Body of pancreas (tissue), 4 donors: ENCODE results near the gene ADARB1. TPM values are rescaled to one million over a fixed set of nuclear protein-coding genes. Genes with fewer than 3 reads are reported as not detected.

Source experiments
- ATAC-seq: fragments of 150-250 bp; one replicate; pipeline ENCODE4 v1.9.1; 2016
- DNase-seq, 4 donors: peaks; one replicate each; pipeline ENCODE4 v3.0.0-alpha.2; 2019
- H3K27ac ChIP-seq, 4 donors: fragments of 200-600 bp; sonication (generic); 1 replicate in 3 of 4; 2 replicates in 1 of 4; pipeline versions ENCODE4 v1.5.1 to v1.6.1; 2016 to 2019; ENCODE audit warnings: mild to moderate bottlenecking in 1 of 4, mixed read lengths in 1 of 4, moderate library complexity in 1 of 4
- H3K27me3 ChIP-seq, 2 donors: fragments of 200-600 bp; sonication (generic); one replicate each; pipeline ENCODE4 v1.6.0; 2016; ENCODE audit warnings: mild to moderate bottlenecking in 1 of 2
- H3K36me3 ChIP-seq, 2 donors: fragments of 200-600 bp; sonication (generic); replicated peaks in 1 of 2; 2 replicates each; pipeline ENCODE4 v1.5.1; 2016; ENCODE audit warnings: low read depth in 2 of 2; ENCODE audit not compliant: insufficient read depth in 1 of 2
- H3K4me1 ChIP-seq: fragments of 200-600 bp; sonication (generic); one replicate; pipeline ENCODE4 v1.6.0; 2016
- H3K4me3 ChIP-seq, 2 donors: fragments of 200-600 bp; sonication (generic); 1 replicate in 1 of 2; 2 replicates in 1 of 2; pipeline ENCODE4 v1.5.1; 2016 to 2019
- H3K9me3 ChIP-seq, 3 donors: fragments of 200-600 bp; sonication (generic); 1 replicate in 2 of 3; 2 replicates in 1 of 3; pipeline ENCODE4 v1.5.1; 2016
- POLR2A ChIP-seq, 3 donors: fragments of 450-650 bp; IDR thresholded peaks; one replicate each; pipeline ENCODE4 v1.6.1; 2016; ENCODE audit warnings: antibody characterized with exemption in 3 of 3, mild to moderate bottlenecking in 2 of 3
- WGBS, 2 donors: methylation state at CpG; one replicate each; pipeline ENCODE4 v1.1.5; 2017; 5-methylcytosine and 5-hydroxymethylcytosine counted together
- intact Hi-C: fragments of 100-400 bp; cut with DNase I; formaldehyde crosslinking; loops from one replicate; pipeline ENCODE4 v1.15.1; 2023
- total RNA-seq, 2 donors: library from RNA; depleted of rRNA; stranded (reverse); fragments of >200 nt; gene quantifications; one replicate each; pipeline ENCODE4 v1.1.0, GENCODE V29; 2016
- TF ChIP-seq, protein P1 (sequence below), 7 experiments: fragments of 450-650 bp in 4 of 7; fragments of 200-600 bp in 3 of 7; sonication (generic) in 3 of 7; IDR thresholded peaks; one replicate each; pipeline ENCODE4 v1.5.1; 2016 to 2019; ENCODE audit warnings: antibody characterized with exemption in 7 of 7

The ADARB1 gene
- total RNA-seq, 2 donors from 2014 or later = 11.4 to 11.5 TPM

DNA sequence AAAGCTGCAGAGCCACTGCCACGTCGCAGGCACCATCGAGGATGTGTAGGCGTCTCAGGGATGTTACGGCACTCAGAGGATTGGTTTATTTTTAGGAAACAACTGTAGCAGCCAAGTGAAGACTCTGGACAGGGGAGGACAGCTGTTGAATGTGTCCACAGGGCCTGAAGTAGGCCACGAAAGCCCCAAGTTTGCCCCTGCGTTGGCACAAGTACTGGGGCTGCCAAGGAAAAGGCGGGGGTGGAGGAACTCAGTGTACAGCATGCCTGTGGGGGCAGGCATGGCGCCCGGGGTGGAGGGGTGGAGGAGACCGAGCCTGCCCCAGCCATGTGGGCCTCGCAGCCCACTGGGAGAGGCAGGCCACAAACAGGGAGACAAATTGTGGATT, 89.7 kb downstream of the ADARB1 start:
- intact Hi-C loops = no loop called here
- ATAC-seq = no peak

GRCh38 chr21:45164838-45165237, 90.5 kb downstream of the ADARB1 start:
- H3K27me3 ChIP-seq = no peaks in the 10 kb centered on the region
- 79 to 86% methylated on average over 6 of the region's 6 CpGs for WGBS, 2 donors
- no peak for ATAC-seq
- H3K4me3 ChIP-seq = no peak overlapping the region
- no peak overlapping the region for H3K27ac ChIP-seq
- DNase-seq = no peak
- intact Hi-C loops = no loop called here
- no peaks in the 10 kb centered on the region for H3K9me3 ChIP-seq
- no peak for TF ChIP-seq POLR2A (IDR thresholded peaks at IDR 0.05)
- TF ChIP-seq, protein P1, sequence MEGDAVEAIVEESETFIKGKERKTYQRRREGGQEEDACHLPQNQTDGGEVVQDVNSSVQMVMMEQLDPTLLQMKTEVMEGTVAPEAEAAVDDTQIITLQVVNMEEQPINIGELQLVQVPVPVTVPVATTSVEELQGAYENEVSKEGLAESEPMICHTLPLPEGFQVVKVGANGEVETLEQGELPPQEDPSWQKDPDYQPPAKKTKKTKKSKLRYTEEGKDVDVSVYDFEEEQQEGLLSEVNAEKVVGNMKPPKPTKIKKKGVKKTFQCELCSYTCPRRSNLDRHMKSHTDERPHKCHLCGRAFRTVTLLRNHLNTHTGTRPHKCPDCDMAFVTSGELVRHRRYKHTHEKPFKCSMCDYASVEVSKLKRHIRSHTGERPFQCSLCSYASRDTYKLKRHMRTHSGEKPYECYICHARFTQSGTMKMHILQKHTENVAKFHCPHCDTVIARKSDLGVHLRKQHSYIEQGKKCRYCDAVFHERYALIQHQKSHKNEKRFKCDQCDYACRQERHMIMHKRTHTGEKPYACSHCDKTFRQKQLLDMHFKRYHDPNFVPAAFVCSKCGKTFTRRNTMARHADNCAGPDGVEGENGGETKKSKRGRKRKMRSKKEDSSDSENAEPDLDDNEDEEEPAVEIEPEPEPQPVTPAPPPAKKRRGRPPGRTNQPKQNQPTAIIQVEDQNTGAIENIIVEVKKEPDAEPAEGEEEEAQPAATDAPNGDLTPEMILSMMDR (IDR thresholded peaks at IDR 0.05) = no peak
- no peaks in the 10 kb centered on the region for H3K4me1 ChIP-seq
- H3K36me3 ChIP-seq = no peaks in the 10 kb centered on the region

More for the DNA sequence above, 89.7 kb downstream of the ADARB1 start:
- DNase-seq = no peak
- TF ChIP-seq, protein P1 (IDR thresholded peaks at IDR 0.05) = no peak
- no peak for TF ChIP-seq POLR2A (IDR thresholded peaks at IDR 0.05)
- H3K9me3 ChIP-seq = no peaks in the 10 kb centered on the region
- WGBS, 2 donors = 75 to 84% methylated on average over 11 to 12 of the region's 12 CpGs
- no peak overlapping the region for H3K4me3 ChIP-seq
- H3K36me3 ChIP-seq = no peaks in the 10 kb centered on the region
- H3K27ac ChIP-seq = no peak overlapping the region
- no peaks in the 10 kb centered on the region for H3K27me3 ChIP-seq
- no peaks in the 10 kb centered on the region for H3K4me1 ChIP-seq

DNA sequence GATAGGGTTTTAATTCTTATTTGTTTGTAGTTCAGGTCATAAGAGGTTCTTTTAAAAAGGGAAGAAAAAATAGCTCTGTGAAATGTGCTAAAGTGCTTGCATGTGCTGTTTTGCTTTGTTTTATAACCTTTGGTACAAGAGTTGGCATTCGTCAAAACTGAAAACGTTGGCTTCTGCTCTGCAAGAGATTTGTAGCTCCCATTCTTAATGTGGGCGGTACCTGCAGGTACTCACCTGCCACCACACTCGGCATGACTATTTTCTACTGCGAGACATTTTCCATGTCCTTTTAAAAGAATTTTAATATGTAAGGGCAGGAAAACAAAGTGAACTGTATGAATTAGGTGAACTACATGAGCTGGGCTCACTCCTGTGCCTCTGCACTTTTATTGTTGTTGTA, 92.6 kb downstream of the ADARB1 start:
- H3K4me3 ChIP-seq = no peak overlapping the region
- no peaks in the 10 kb centered on the region for H3K9me3 ChIP-seq
- H3K4me1 ChIP-seq = no peaks in the 10 kb centered on the region
- no peaks in the 10 kb centered on the region for H3K27me3 ChIP-seq
- DNase-seq (no peak), ATAC-seq (no peak)
- 47 to 53% methylated on average over 5 of the region's 5 CpGs for WGBS, 2 donors
- intact Hi-C loops = no loop called here
- no peak overlapping the region for H3K27ac ChIP-seq
- no peak for TF ChIP-seq POLR2A (IDR thresholded peaks at IDR 0.05)
- TF ChIP-seq, protein P1 (IDR thresholded peaks at IDR 0.05) = no peak
- H3K36me3 ChIP-seq = no peaks in the 10 kb centered on the region

GRCh38 chr21:45167796-45168222, 93.4 kb downstream of the ADARB1 start:
- intact Hi-C loops = no loop called here
- WGBS, 2 donors = 72 to 76% methylated on average over 6 of the region's 6 CpGs
- H3K36me3 ChIP-seq = no peaks in the 10 kb centered on the region
- ATAC-seq (no peak), DNase-seq (no peak)
- TF ChIP-seq, protein P1 (IDR thresholded peaks at IDR 0.05) = no peak
- TF ChIP-seq POLR2A (IDR thresholded peaks at IDR 0.05) = no peak
- no peak overlapping the region for H3K4me3 ChIP-seq
- no peak overlapping the region for H3K27ac ChIP-seq
- H3K4me1 ChIP-seq = no peaks in the 10 kb centered on the region
- no peaks in the 10 kb centered on the region for H3K27me3 ChIP-seq
- no peaks in the 10 kb centered on the region for H3K9me3 ChIP-seq

GRCh38 chr21:45168522-45168921, 94.1 kb downstream of the ADARB1 start:
- ATAC-seq = no peak
- Histone ChIP-seq H3K36me3 (no peaks in the 10 kb centered on the region), H3K9me3 (no peaks in the 10 kb centered on the region), H3K27ac (no peak overlapping the region), H3K4me1 (no peaks in the 10 kb centered on the region), H3K4me3 (no peak overlapping the region), H3K27me3 (no peaks in the 10 kb centered on the region)
- no peak for DNase-seq
- TF ChIP-seq, protein P1 (IDR thresholded peaks at IDR 0.05) = no peak
- TF ChIP-seq POLR2A (IDR thresholded peaks at IDR 0.05) = no peak
- WGBS, 2 donors = 72 to 74% methylated on average over 7 of the region's 7 CpGs
- intact Hi-C loops = no loop called here
